Gastrocnemius medialis (tissue), 4 donors: Measurements from ENCODE around the gene ACSL6. TPM values are rescaled to one million over a fixed set of nuclear protein-coding genes. Genes with fewer than 3 reads are reported as not detected.

ENCODE experiments used
- ATAC-seq, 2 donors: fragments of 150-250 bp; one replicate each; pipeline ENCODE4 v1.9.1; 2016
- DNase-seq, 2 donors: peaks; one replicate each; pipeline ENCODE4 v3.0.0-alpha.2; 2019
- H3K27ac ChIP-seq, 4 donors: fragments of 200-600 bp; sonication (generic); 1 replicate in 1 of 4; 2 replicates in 3 of 4; pipeline ENCODE4 v1.5.1; 2016 to 2018; ENCODE audit warnings: mild to moderate bottlenecking in 2 of 4, moderate library complexity in 1 of 4
- H3K27me3 ChIP-seq, 3 donors: fragments of 200-600 bp; sonication (generic) in 2 of 3; 1 replicate in 1 of 3; 2 replicates in 2 of 3; pipeline versions ENCODE4 v1.5.1 to v1.6.0; 2016 to 2019; ENCODE audit warnings: mild to moderate bottlenecking in 1 of 3, moderate library complexity in 1 of 3
- H3K36me3 ChIP-seq, 2 donors: fragments of 200-600 bp; sonication (generic) in 1 of 2; one replicate each; pipeline ENCODE4 v1.5.1; 2017 to 2018
- H3K4me1 ChIP-seq, 2 donors: fragments of 200-600 bp; sonication (generic) in 1 of 2; one replicate each; pipeline ENCODE4 v1.5.1; 2016 to 2017; ENCODE audit warnings: mild to moderate bottlenecking in 2 of 2
- H3K4me3 ChIP-seq, 4 donors: fragments of 200-600 bp; sonication (generic) in 3 of 4; 1 replicate in 1 of 4; 2 replicates in 3 of 4; pipeline ENCODE4 v1.5.1; 2016 to 2019; ENCODE audit warnings: mild to moderate bottlenecking in 2 of 4
- H3K9me3 ChIP-seq, 3 donors: fragments of 200-600 bp; sonication (generic) in 2 of 3; 1 replicate in 1 of 3; 2 replicates in 2 of 3; pipeline ENCODE4 v1.5.1; 2016 to 2019
- CTCF ChIP-seq, 5 experiments: fragments of 450-650 bp in 3 of 5; fragments of 200-600 bp in 2 of 5; sonication (generic) in 2 of 5; IDR thresholded peaks in 4 of 5; conservative IDR thresholded peaks in 1 of 5; 1 replicate in 4 of 5; 2 replicates in 1 of 5; pipeline ENCODE4 v1.5.1; 2016 to 2019; ENCODE audit warnings: antibody characterized with exemption in 5 of 5, mild to moderate bottlenecking in 3 of 5, moderate library complexity in 3 of 5
- POLR2A ChIP-seq, 2 donors: fragments of 450-650 bp; IDR thresholded peaks; one replicate each; pipeline ENCODE4 v1.6.1; 2017; ENCODE audit warnings: antibody characterized with exemption in 2 of 2, mild to moderate bottlenecking in 2 of 2, moderate library complexity in 2 of 2
- in situ Hi-C, 4 donors: fragments of 200-750 bp; cut with MboI; loops; one replicate each; pipeline versions ENCODE4 v1.15.0 to v1.8.0; 2017; ENCODE audit warnings: low sequenced_read_pairs in 4 of 4
- intact Hi-C: fragments of 100-400 bp; cut with DNase I; formaldehyde crosslinking; loops from one replicate; pipeline ENCODE4 v1.15.1; 2023; ENCODE audit warnings: low total_unique reads
- total RNA-seq, 4 donors: library from RNA; depleted of rRNA; stranded (reverse); fragments of >200 nt; gene quantifications; one replicate each; pipeline versions ENCODE4 v1.1.0 to v1.2.3, GENCODE V29; 2016

ACSL6 gene
- total RNA-seq, 4 donors from 2014 or later = 0.29 to 0.71 (median 0.36) TPM

GRCh38 chr5:131994533-131995226 is 16.8 kb downstream of the ACSL6 start:
- peaks cover 0 to 2% of the 10 kb centered on the region in 2 donors for H3K4me1 ChIP-seq
- ATAC-seq = no peak
- no peak overlapping the region for H3K27ac ChIP-seq
- in situ Hi-C loops (no loop called here), intact Hi-C loops (no loop called here)
- DNase-seq = no peak
- H3K36me3 ChIP-seq = no peaks in the 10 kb centered on the region
- no peak overlapping the region for H3K4me3 ChIP-seq
- no peaks in the 10 kb centered on the region for H3K9me3 ChIP-seq
- no peak for TF ChIP-seq CTCF (IDR thresholded peaks at IDR 0.05 in 4 of 5, conservative IDR thresholded peaks at IDR 0.05 in 1 of 5)
- TF ChIP-seq POLR2A (IDR thresholded peaks at IDR 0.05) = no peak
- H3K27me3 ChIP-seq = no peaks in the 10 kb centered on the region

DNA sequence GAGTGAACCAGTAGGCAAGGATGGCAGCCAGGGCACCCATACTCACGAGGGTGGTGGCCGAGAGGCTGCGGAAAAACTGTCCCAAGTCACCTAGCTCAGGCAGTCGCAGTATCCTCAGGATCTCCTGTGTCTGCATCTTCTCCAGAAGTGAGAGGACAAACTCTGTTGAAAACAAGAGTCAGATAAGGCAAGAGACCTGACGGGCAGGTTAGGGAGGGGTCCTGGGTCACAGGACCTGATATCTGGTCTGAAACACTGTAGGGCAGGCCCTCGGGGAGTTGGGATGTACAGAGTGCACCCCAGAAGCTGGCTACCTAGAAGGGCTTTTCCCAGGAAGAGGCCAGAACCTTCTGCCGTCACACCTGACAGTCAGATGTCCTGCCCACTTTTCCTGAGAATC is 17.4 kb downstream of the ACSL6 start:
- H3K4me3 ChIP-seq = no peak overlapping the region
- no peaks in the 10 kb centered on the region for H3K9me3 ChIP-seq
- intact Hi-C loops = no loop called here
- H3K27ac ChIP-seq = no peak overlapping the region
- in situ Hi-C loops = no loop called here
- H3K36me3 ChIP-seq = no peaks in the 10 kb centered on the region
- no peaks in the 10 kb centered on the region for H3K4me1 ChIP-seq
- ATAC-seq = no peak
- no peak for DNase-seq
- TF ChIP-seq CTCF (IDR thresholded peaks at IDR 0.05 in 4 of 5, conservative IDR thresholded peaks at IDR 0.05 in 1 of 5) (no peak), POLR2A (IDR thresholded peaks at IDR 0.05) (no peak)
- no peaks in the 10 kb centered on the region for H3K27me3 ChIP-seq

DNA sequence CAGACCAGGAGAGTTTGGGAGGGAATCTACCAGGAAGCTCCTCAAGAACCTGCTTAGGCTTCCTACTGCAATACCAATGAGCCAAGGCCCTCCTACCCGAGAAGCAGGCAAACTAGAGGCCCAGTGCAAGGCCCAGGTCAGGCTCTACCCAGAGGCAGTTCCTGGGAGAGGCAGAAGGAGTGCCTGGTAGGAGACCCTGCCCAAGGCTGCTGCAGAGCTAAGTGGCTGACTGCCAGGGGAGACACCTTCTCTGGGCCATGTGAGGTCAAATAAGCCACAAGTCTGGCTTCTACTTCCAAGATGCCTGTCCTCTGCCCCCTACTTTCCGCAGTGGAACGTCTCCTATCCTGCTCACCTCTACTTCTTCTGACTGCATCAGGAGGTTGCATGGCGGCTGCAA is 17.8 kb downstream of the ACSL6 start:
- no peaks in the 10 kb centered on the region for H3K27me3 ChIP-seq
- no peak for TF ChIP-seq CTCF (IDR thresholded peaks at IDR 0.05 in 4 of 5, conservative IDR thresholded peaks at IDR 0.05 in 1 of 5)
- no peak for TF ChIP-seq POLR2A (IDR thresholded peaks at IDR 0.05)
- no peaks in the 10 kb centered on the region for H3K4me1 ChIP-seq
- no peaks in the 10 kb centered on the region for H3K36me3 ChIP-seq
- intact Hi-C loops = no loop called here
- no peak overlapping the region for H3K4me3 ChIP-seq
- ATAC-seq = no peak
- H3K9me3 ChIP-seq = no peaks in the 10 kb centered on the region
- no peak overlapping the region for H3K27ac ChIP-seq
- DNase-seq = peak in 1 of 2 donors; percentile 6
- in situ Hi-C loops = no loop called here

GRCh38 chr5:131992370-131992769 is 19.1 kb downstream of the ACSL6 start:
- ATAC-seq (no peak), DNase-seq (peak in 1 of 2 donors; percentile 6)
- no peaks in the 10 kb centered on the region for H3K36me3 ChIP-seq
- TF ChIP-seq CTCF (IDR thresholded peaks at IDR 0.05 in 4 of 5, conservative IDR thresholded peaks at IDR 0.05 in 1 of 5) (no peak), POLR2A (IDR thresholded peaks at IDR 0.05) (no peak)
- no peak overlapping the region for H3K4me3 ChIP-seq
- H3K9me3 ChIP-seq = no peaks in the 10 kb centered on the region
- no peak overlapping the region for H3K27ac ChIP-seq
- intact Hi-C loops = no loop called here
- H3K27me3 ChIP-seq = no peaks in the 10 kb centered on the region
- in situ Hi-C loops = no loop called here
- H3K4me1 ChIP-seq = no peaks in the 10 kb centered on the region
